GM18511 (cell line): ENCODE data around the gene MDFIC.

Source experiments
- ATAC-seq: cut with Tn5 transposase; IDR thresholded peaks from one replicate; pipeline ENCODE4 v1.9.1; 2021; ENCODE audit warnings: mild to moderate bottlenecking, moderate library complexity; ENCODE audit not compliant: unreplicated experiment

MDFIC gene

DNA sequence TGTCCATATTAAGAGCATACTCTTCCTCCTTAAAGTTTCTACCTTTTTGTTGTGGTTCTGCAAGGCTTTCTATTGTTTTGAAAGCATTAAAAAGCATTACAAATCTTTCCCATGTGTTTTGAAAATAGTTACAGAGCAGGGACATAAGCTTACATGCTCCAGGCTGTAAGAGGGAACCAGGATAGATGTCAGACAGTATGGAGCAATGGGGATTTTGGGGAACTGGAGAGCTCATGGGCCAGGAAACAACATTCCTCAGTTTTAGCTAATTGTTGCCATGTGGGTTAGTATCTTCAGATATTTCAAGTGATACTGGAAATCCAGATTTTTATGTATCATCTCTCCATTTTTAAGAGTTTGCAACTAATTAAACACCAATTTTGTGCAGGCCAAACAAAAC is 3.5 kb downstream of the MDFIC start:
- no peak for ATAC-seq

DNA sequence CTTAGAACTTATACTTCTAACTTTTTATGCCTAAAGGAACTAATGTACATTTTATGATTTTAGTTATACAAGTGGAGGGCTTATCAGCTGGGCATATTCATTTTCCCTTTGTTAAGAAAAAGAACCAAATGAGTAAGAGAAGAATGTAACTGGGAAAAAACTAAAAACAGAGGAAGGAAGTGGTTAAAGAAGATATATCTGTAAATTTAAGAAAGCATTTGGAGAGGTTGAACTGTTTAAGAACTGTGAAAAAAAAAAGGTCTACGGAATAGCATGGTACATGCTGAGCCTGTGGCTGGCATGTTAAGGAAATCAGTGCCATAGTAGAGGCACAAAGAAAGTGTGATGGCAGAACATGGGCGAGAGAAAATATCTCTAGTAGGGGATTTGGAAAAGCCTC is 6.2 kb downstream of the MDFIC start:
- ATAC-seq: no peak

DNA sequence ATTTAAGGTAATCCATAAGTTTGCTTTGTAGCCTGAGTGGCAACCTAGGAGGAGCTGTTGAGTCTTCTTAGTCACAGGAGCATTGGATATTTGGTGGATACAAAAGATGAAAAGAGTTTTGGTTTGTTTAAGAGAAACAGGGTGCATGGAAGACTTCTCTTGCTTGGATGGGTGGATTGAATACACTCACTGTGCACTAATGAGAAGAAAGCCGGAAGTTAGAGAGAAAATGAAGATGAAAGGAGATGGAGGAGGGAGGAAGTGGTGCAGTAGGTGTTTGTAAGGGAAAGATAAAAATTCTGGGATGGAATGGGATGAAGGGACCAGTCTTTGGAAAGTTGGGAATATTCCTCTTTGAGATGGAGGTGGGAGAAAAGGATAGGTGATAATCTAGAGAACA is 7.7 kb downstream of the MDFIC start:
- no peak for ATAC-seq

DNA sequence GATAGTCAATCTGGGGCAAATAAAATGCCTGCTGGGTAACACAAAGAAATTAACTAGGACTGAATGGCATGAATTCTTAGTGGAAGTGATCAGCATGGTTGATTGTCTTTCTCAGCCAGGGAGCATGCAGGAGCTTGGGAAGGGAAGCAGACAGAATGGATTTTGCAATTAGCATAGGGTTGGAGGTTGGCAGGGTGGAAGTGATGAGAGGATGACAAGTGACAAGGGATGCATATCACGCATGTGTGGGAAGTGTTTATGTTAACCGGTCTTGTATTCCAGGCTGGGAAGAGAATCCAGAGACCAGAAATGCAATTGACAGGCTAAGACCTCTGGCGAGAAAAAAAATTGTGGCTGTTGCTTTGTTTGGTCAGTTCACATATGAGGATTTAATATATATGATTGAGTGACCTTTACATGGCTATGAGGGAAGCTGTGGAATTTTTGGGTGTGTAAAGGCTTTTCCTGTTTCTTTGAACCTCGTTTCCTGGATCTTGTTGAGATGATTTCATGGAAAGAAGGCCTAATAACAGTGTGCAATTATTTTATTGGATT is 8.3 kb downstream of the MDFIC start:
- no peak for ATAC-seq

DNA sequence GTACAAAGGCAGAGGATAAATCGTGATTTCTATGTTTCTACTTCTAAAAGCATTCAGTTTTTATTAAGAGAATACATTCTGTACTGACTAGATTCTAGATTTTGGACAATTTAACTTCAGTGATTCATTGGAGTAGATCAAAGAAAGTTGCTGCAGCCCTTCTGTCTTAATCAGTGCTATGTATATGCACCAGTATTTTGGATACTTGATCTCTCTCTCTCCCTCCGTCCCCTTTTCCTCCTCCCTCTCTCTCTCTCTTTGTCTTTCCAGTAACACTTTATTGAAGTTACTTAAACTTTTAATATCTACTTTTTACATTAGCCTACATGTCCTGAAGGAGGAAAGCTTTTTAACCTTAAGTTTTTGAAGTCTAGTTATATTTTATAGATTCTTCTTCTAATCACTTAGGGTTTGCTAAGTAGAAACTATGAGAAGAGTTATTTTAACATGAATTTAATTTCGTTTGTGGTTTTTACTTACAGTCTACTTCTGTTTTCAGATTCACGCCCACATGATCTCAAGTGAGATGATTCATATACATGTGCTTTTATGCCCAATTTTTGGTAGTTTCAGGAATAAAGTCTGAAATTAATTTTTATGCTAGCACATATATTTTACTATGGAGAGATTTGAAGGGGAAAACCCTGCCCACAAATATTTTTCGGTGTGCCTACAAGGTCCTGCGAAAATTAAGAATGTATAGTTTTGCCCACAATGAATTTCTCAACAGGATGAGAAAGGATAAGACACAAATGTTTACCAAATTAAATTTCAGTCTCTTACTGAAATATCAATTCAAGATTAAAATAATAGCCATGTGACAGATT is 9.1 kb downstream of the MDFIC start:
- peak; percentile 66 for ATAC-seq

DNA sequence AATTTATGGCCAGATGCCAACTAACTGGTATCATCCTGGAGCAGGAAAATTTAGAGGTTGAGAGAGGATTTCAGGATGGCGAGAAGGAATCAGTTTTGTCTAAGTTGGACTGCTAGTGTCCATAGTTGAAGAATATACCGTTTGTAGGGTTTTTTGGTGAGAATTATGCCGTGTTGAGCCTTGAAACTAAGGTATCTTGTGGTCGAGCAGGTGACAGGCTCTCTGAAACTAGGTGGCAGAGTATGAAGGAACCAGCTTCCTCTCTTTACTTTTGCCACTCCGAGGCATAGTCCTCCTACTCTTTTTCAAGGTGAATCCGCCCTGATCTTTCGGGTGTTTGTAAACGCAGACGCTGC is 9.7 kb downstream of the MDFIC start:
- peak; percentile 84 for ATAC-seq

DNA sequence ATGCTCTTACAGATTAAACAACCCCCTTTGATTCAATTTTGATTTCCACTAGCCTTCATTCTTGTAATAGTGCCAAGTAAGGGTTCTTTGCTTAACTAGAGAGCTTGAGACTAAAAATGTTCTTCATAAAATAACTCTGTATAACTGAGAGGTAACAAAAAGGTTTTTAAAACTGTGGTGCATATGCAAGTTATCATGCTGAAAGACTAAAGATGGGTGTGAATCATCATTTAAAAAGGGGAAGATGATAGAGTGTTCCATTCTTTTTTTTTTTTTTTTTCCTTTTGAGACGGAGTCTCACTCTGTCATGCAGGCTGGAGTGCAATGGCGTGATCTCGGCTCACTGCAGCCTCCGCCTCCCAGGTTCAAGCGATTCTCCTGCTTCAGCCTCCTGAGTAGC is 11.1 kb downstream of the MDFIC start:
- no peak for ATAC-seq

DNA sequence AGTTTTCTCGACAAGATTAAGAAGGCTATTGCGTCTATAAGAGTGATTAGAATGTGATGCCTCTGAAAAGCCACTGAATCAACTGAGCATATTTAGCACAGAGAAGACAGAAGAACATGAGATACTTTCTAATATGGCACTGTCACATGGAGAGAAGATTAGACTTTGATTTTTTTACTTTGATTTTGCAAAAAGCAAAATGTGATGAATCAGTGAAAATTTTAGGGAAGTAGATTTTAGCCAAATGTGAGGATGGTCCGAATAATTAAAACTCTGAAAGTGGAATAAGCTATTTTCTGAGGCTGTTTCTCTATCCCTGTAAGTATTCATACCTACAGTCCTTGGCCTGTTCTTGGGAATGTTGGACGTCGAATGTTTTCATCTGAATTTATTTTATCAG is 11.8 kb downstream of the MDFIC start:
- no peak for ATAC-seq

DNA sequence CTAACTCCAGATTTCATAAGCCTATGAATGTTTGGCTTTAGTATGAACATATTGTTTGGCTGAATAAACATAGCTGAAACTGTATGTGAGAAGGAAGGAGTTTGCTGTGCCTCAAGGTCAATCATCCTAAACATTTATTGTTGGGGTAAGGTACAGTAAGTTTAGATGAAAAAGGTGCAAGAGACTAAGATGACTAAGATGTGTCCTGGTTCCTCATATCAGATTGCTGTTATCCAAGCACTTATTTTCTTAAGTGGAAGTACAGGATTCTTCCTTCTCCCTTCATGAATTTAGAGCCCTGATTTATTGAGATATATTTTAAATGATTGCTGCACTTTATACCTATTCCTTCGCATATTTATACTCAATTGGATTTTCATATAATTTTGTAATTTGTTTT is 12.2 kb downstream of the MDFIC start:
- no peak for ATAC-seq

DNA sequence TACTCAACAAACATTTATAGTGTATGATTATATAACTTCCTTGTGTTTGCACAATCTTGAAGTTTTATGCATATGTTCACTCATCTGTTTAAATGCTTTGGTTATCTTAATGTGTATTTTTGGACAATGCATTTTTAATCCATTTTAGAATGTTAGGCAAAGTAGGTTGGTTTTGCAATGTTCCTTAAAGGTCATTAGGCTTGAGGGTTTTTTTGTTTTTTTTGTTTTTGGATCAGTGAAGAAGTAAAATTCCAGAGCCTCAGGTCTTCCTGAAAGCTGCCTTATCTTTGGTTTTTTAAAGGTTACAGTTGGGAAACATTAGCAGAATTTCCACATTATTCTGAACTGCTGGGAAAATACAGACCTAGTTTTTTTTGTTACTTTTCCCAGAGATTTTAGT is 12.8 kb downstream of the MDFIC start:
- no peak for ATAC-seq

DNA sequence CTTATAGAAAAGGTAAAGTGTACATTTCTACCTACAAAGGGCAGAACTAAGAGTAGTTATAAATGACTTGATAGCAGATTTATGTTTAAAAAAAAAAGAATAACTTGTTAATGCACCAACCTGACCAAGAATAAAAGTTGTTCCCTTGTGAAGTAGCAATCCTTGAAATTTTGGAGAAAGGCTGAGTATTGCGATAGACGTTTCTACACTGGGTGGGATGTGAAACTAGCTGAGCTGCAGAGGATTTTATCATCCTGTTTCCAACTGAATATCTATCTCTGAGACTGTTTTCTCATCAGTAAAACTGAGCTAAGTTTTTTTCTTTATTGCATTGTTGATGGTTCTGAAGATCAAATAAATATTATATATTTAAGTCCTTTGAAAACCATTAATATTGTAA is 14.6 kb downstream of the MDFIC start:
- no peak for ATAC-seq

DNA sequence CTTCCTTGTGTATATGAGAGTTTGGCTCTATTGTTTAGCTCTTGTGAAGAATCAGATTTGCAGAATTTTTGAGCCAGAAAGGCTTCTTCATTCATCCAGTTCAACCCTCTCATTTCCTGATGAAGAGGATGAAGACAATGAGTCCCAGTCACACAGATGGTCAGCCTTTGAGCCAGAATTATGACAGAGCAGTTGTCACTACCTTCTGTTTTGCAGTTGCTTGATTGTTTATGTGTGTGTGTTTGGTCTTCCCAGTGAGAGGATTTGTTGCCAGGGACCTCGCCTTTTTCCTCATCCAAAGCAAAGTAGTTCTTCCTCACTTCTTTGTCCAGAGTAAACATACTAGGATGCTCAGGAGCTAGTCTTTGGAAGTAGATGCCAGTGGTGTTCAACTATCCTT is 15.6 kb downstream of the MDFIC start:
- ATAC-seq: no peak

DNA sequence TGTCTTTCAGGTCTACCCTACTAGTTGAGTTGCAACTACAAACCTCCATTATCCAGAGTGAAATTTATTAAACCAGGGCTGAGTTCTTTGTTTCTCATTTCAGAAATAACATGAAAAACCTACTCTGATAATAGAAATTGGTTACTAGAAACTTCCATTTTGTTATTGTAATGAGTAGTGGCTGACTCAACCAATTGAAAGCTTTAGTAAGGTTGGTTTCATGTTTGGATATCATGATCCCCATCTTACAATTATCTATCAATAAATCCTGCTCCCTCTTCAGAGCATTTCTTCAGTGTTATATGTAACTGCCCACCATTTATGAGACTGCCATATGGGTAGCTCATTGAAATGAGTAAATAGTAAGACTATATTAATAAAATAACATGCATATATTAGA is 16.9 kb downstream of the MDFIC start:
- no peak for ATAC-seq

DNA sequence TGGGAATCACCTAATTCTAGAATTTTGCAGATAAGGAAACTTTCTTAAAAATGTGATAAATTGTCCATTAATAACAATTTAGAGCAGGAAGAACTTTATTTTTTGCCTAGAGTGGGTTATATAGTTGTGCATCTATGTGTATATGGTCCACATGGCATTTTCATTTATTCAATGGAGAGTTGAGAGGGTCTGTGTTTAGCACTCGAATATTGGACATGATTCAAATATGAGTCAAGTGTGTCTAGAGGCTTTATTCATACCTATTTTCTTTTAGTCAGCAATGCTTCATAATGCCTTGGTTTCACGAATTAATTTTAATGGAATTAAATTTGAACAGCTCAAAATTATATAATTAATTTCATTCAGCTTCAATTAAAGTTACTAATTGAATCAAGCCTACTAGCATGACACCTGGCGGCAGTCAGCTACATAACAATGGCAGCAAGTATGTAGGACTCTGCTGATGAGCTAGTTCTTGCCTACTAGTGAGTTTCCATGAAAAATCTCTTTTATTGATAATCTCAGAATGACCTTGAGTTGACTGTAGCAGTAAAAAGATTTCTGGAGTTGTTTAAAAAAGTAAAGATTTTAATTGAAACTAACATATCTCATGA is 17.7 kb downstream of the MDFIC start:
- ATAC-seq: peak; percentile 28

DNA sequence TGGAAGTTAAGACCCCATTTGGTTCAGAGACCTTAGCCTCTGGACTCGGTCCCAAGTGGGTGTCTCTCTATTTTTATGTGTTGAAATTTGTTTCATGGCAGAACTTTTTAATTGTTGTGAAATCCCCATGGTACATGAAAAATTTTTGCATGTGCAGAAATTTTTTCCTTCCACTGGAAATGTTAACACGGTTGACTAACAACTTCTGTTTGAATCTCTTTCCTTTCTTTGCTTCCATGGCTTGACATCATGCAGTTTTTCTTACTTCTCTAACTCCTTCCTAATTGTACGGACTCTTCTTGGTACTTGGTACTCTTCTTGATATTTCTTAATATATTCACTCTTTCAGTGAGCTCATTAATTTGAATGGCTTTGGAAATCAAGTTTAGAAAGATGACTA is 18.3 kb downstream of the MDFIC start:
- no peak for ATAC-seq

DNA sequence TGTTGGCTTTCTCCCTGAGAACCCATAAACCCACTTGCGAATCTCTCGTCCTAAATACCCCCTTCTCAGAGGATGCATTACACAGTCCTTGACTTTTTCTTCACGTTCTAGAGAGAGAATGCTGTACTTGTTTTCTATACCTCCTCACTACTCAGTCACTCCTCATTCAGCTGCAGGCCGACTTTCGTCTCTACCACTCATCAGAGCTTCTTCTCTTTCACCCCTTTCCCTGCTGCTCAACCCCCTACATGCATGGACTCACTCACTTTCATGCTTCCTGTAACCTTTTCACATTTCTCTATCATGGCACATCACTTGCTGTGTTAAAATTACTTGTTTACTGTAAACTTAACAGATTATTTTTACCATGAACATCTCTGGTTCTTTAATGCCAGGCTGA is 19.8 kb downstream of the MDFIC start:
- peak; percentile 48 for ATAC-seq

DNA sequence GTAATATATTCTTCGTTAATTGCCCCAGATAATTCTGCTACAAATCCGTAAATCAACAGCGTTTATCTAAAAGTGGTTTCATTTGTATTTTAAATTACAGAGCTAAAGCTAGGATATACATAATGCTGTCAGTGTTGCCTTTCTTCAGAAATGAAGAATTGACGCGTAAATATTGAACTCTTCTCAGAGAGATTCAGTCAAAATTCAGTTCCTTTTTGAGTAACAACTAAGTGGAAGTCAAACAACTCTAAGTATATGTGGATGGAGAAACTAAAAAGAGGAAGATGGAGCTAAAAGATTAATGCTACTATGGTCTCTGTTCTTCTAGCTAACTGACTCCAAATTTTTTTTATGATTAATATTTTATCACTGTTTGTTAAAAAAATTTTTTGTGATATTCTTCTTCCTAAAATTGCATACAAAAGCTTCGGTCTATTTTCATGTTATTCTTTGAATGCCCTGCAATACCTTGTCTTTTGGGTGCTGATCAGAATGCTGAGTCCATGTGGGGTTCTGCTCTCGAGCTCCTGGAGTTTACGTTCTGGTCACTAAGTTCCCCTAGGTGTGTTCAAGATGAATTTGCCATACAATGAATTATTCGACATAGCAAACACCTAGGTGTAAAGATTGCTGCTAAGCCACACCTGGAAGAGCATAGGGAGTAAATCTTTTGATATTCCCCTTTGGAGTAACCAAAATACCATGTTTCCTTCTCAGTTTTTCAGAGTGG is 20.7 kb downstream of the MDFIC start:
- peak; percentile 71 for ATAC-seq

DNA sequence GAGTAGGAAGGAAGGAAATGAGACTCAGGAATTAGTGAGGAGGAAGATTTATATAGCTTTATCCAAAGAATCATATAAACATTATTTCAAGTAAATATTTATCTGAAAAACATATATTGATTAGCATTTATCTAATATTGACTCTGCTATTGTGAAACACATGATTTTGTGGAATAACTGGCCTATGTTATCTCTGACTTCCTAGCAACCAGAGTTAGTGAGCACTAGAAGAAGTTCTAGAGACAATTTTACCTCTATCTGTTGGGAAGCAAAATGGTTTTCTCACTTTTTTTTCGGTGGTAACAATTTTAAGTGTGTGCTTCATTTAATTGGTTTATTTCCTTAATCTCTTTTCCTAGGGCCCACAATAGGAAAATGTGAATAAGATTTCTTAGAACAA is 21.6 kb downstream of the MDFIC start:
- ATAC-seq: no peak

DNA sequence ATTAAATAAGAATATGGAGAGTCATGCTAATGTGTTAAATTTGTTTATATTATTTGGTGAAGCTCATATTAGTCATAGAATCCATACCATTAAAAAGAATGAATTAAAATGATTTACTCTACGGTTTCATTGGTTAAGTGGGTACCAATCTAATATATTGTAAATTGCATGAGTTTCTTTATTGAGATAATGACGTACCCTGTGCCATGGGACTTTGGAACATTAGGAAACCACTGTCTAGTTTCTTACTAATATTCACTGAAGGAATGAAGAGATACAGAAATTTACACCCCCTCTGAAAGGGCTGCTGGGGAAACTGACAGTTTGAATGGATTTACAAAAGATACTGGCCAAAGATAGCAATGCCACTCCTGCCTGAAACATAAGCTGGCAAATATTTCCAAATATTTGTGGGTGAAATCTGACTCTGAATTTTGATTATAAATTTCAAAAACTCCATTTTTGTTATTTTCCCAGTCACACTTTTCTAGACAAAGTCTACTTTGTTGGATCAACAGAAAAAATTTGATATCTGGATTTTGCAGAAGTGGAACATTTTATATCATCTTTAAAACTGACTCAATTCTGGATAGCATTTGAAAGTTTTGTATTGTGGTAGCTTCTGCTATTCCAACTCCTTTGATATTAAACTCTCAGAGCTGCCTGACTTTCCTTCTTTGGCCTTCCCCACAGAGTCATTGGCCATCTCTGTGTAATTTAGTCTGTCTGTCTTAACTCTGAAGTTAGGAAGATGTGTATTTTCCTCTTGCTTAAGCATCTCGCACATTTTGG is 22.3 kb downstream of the MDFIC start:
- ATAC-seq: no peak

DNA sequence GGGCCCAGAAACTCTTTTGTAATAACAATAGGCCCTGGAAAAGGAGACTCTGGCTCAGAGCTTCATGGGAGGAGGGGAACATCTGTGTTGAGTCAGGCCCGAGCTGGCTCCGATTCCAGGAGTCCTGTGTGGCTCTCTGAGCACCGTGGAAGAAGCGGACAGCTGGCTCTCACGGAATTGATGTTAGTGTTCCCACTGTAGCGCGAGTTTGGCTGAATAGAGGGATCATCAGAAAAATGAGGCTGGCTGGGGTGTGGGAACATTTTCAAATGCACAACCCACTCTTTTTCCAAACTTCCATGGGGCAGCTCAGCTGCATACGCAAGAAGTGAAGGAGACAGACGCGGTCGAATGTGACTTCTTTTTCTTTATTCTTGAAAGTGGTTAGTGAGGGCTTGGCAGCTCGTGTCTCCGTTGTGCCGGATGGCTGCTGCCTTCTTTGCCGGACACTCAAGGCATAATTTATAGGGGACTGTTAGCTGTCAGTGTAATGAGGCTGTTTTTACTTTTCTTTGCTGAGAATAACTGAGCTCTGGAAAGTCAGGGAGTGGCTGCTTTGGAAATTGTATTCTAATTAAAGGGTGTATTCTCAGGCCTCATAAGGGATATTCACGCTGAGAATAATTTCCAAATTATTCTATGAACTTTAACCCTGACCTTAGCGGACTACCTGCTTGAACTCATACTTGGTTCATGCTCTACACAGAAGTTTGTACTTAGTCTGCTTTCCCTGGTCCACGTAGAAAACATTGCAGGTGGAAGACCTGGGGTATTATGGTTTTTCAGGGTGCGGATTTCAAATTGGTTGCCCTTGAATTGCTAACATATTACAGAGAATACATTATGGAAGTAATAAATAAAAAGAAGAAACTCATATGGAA is 23.1 kb downstream of the MDFIC start:
- no peak for ATAC-seq
